Measurements from ENCODE around the gene TTL. TPM values are rescaled to one million over a fixed set of nuclear protein-coding genes. Genes with fewer than 3 reads are reported as not detected.
A peak's percentile ranks its signal among the peaks of the same experiment; 100 is the strongest.

The TTL gene
- total and polyA plus RNA-seq, 2 of the 13 experiments (the other 11 are each of a cell fraction or from before 2014, with no cell fraction given): 19.0 to 59.8 TPM

- no peak for TF ChIP-seq ZBTB1 (CRISPR knock-in tag; IDR thresholded peaks at IDR 0.05; ENCODE audit: borderline replicate concordance)
- TF ChIP-seq GPN1 (CRISPR knock-in tag; IDR thresholded peaks at IDR 0.05; ENCODE audit: borderline replicate concordance): no peak
- TF ChIP-seq ZNF772 (CRISPR knock-in tag; IDR thresholded peaks at IDR 0.05): peak; percentile 90; the same call in 1 of the 2 replicates
- no peak; the same call in 1 of the 2 replicates for TF ChIP-seq RXRA (CRISPR knock-in tag; IDR thresholded peaks at IDR 0.05)
- 0 out of 2 replicates have a peak, but pooled peaks have one; percentile 12 for TF ChIP-seq GZF1 (CRISPR knock-in tag; IDR thresholded peaks at IDR 0.05)
- TF ChIP-seq ZNF331 (CRISPR knock-in tag; IDR thresholded peaks at IDR 0.05): peak; percentile 10; the same call in 1 of the 2 replicates
- TF ChIP-seq, protein P1, sequence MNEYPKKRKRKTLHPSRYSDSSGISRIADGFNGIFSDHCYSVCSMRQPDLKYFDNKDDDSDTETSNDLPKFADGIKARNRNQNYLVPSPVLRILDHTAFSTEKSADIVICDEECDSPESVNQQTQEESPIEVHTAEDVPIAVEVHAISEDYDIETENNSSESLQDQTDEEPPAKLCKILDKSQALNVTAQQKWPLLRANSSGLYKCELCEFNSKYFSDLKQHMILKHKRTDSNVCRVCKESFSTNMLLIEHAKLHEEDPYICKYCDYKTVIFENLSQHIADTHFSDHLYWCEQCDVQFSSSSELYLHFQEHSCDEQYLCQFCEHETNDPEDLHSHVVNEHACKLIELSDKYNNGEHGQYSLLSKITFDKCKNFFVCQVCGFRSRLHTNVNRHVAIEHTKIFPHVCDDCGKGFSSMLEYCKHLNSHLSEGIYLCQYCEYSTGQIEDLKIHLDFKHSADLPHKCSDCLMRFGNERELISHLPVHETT (CRISPR knock-in tag; conservative IDR thresholded peaks at IDR 0.05): peak; percentile 92; the same call in 1 of the 2 replicates
- TF ChIP-seq, protein P2, sequence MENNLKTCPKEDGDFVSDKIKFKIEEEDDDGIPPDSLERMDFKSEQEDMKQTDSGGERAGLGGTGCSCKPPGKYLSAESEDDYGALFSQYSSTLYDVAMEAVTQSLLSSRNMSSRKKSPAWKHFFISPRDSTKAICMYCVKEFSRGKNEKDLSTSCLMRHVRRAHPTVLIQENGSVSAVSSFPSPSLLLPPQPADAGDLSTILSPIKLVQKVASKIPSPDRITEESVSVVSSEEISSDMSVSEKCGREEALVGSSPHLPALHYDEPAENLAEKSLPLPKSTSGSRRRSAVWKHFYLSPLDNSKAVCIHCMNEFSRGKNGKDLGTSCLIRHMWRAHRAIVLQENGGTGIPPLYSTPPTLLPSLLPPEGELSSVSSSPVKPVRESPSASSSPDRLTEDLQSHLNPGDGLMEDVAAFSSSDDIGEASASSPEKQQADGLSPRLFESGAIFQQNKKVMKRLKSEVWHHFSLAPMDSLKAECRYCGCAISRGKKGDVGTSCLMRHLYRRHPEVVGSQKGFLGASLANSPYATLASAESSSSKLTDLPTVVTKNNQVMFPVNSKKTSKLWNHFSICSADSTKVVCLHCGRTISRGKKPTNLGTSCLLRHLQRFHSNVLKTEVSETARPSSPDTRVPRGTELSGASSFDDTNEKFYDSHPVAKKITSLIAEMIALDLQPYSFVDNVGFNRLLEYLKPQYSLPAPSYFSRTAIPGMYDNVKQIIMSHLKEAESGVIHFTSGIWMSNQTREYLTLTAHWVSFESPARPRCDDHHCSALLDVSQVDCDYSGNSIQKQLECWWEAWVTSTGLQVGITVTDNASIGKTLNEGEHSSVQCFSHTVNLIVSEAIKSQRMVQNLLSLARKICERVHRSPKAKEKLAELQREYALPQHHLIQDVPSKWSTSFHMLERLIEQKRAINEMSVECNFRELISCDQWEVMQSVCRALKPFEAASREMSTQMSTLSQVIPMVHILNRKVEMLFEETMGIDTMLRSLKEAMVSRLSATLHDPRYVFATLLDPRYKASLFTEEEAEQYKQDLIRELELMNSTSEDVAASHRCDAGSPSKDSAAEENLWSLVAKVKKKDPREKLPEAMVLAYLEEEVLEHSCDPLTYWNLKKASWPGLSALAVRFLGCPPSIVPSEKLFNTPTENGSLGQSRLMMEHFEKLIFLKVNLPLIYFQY (CRISPR knock-in tag; IDR thresholded peaks at IDR 0.05; ENCODE audit: borderline replicate concordance): peak; percentile 24; the same call in 1 of the 2 replicates
- TF ChIP-seq YEATS2 (CRISPR knock-in tag; IDR thresholded peaks at IDR 0.05; ENCODE audit: borderline replicate concordance): peak; percentile 11; the same call in 1 of the 2 replicates
- peak; percentile 77 for TF ChIP-seq SP4 (CRISPR knock-in tag; IDR thresholded peaks at IDR 0.05)
- TF ChIP-seq, protein P3, sequence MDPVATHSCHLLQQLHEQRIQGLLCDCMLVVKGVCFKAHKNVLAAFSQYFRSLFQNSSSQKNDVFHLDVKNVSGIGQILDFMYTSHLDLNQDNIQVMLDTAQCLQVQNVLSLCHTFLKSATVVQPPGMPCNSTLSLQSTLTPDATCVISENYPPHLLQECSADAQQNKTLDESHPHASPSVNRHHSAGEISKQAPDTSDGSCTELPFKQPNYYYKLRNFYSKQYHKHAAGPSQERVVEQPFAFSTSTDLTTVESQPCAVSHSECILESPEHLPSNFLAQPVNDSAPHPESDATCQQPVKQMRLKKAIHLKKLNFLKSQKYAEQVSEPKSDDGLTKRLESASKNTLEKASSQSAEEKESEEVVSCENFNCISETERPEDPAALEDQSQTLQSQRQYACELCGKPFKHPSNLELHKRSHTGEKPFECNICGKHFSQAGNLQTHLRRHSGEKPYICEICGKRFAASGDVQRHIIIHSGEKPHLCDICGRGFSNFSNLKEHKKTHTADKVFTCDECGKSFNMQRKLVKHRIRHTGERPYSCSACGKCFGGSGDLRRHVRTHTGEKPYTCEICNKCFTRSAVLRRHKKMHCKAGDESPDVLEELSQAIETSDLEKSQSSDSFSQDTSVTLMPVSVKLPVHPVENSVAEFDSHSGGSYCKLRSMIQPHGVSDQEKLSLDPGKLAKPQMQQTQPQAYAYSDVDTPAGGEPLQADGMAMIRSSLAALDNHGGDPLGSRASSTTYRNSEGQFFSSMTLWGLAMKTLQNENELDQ (CRISPR knock-in tag; IDR thresholded peaks at IDR 0.05; ENCODE audit: borderline replicate concordance): no peak
- TF ChIP-seq LCORL (IDR thresholded peaks at IDR 0.05): no peak
- TF ChIP-seq LCORL (CRISPR knock-in tag; IDR thresholded peaks at IDR 0.05): peak; percentile 51; the same call in 1 of the 2 replicates
- TF ChIP-seq KLF16 (CRISPR knock-in tag; IDR thresholded peaks at IDR 0.05): peak in 1 of 2 experiments; percentile 4; a peak in 1 of 4 replicates
- TF ChIP-seq ZNF441 (CRISPR knock-in tag; IDR thresholded peaks at IDR 0.05; ENCODE audit: borderline replicate concordance): no peak
- TF ChIP-seq, protein P4, sequence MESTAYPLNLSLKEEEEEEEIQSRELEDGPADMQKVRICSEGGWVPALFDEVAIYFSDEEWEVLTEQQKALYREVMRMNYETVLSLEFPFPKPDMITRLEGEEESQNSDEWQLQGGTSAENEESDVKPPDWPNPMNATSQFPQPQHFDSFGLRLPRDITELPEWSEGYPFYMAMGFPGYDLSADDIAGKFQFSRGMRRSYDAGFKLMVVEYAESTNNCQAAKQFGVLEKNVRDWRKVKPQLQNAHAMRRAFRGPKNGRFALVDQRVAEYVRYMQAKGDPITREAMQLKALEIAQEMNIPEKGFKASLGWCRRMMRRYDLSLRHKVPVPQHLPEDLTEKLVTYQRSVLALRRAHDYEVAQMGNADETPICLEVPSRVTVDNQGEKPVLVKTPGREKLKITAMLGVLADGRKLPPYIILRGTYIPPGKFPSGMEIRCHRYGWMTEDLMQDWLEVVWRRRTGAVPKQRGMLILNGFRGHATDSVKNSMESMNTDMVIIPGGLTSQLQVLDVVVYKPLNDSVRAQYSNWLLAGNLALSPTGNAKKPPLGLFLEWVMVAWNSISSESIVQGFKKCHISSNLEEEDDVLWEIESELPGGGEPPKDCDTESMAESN (CRISPR knock-in tag; conservative IDR thresholded peaks at IDR 0.05): peak; percentile 34; the same call in 1 of the 2 replicates
- TF ChIP-seq MAZ (IDR thresholded peaks at IDR 0.05; ENCODE audit: borderline replicate concordance, low read depth, low read length): no peak; the same call in 1 of the 2 replicates
- TF ChIP-seq MAZ (CRISPR knock-in tag; IDR thresholded peaks at IDR 0.05; ENCODE audit: low read depth): peak; percentile 61; the same call in 1 of the 2 replicates
- TF ChIP-seq RFX3 (CRISPR knock-in tag; IDR thresholded peaks at IDR 0.05): no peak
- TF ChIP-seq KAT8 (CRISPR knock-in tag; IDR thresholded peaks at IDR 0.05): peak; percentile 29; the same call in 1 of the 2 replicates
Measured at GRCh38 chr2:112481528-112482233, at the start of gene TTL (continued).
